VCaP (cell line): ENCODE results near the gene NTN1.
A peak's percentile ranks its signal among the peaks of the same experiment; 100 is the strongest.

ENCODE experiments used
- H3K27ac ChIP-seq: fragments of 450-650 bp; 2 replicates; pipeline ENCODE4 v1.5.1; 2017
- TF ChIP-seq, protein P1 (sequence below): fragments of 450-650 bp; conservative IDR thresholded peaks from 2 replicates; pipeline ENCODE4 v1.5.1; 2017; ENCODE audit warnings: mild to moderate bottlenecking, moderate library complexity

Gene NTN1

DNA sequence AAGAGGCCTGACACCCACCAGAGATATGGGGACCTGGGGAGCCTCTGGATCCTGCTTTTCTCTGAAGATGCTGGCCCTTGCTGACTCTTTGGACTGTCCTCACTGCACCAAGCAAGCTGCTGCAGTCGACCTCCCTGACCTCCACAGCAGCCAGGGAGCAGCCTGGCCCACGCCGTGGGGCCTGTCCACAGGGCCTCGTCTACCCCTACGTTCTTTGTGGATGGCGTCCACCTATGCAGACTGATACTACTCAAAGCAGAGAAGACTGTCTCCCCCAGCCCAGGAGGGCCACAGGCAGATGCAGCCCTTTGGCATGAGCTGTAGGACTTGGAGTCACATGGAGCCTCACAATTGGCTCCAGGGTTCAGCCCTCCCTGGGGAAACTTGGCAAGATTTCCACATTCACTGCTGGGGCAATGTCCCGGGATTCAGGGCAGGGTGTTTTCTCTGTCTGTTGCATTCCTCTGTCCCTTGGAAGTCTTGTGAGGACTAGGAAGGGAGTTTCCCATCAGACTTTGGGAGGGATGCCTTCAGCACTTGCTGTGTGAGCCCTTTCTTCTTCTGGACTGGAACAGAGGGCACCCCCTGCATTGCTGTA lies 152.2 kb downstream of the NTN1 start:
- no peak overlapping the region for H3K27ac ChIP-seq
- TF ChIP-seq, protein P1, sequence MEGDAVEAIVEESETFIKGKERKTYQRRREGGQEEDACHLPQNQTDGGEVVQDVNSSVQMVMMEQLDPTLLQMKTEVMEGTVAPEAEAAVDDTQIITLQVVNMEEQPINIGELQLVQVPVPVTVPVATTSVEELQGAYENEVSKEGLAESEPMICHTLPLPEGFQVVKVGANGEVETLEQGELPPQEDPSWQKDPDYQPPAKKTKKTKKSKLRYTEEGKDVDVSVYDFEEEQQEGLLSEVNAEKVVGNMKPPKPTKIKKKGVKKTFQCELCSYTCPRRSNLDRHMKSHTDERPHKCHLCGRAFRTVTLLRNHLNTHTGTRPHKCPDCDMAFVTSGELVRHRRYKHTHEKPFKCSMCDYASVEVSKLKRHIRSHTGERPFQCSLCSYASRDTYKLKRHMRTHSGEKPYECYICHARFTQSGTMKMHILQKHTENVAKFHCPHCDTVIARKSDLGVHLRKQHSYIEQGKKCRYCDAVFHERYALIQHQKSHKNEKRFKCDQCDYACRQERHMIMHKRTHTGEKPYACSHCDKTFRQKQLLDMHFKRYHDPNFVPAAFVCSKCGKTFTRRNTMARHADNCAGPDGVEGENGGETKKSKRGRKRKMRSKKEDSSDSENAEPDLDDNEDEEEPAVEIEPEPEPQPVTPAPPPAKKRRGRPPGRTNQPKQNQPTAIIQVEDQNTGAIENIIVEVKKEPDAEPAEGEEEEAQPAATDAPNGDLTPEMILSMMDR, result no peak

DNA sequence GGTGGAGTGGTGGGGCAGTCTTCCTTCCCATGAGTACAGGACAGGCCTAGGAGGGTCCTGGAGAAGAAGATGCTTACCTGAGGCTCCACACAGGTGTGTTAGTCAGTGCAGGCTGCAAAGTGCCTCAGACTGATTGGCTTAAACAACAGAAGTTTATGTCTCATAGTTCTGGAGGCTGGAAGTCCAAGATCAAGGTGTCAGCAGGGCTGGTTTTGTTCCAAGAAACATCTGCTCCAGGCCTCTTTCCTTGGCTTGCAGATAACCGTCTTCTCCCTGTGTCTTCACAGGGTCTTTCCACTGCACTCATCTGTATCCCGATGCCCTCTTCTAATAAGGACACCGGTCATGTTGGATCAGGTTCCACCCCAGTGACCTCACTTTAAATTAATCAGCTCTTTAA lies 153.0 kb downstream of the NTN1 start:
- TF ChIP-seq, protein P1, result no peak
- H3K27ac ChIP-seq, result no peak overlapping the region

- TF ChIP-seq, protein P1, result no peak
- no peak overlapping the region for H3K27ac ChIP-seq
Observed at GRCh38 chr17:9174779-9175574, 153.7 kb downstream of the NTN1 start.

DNA sequence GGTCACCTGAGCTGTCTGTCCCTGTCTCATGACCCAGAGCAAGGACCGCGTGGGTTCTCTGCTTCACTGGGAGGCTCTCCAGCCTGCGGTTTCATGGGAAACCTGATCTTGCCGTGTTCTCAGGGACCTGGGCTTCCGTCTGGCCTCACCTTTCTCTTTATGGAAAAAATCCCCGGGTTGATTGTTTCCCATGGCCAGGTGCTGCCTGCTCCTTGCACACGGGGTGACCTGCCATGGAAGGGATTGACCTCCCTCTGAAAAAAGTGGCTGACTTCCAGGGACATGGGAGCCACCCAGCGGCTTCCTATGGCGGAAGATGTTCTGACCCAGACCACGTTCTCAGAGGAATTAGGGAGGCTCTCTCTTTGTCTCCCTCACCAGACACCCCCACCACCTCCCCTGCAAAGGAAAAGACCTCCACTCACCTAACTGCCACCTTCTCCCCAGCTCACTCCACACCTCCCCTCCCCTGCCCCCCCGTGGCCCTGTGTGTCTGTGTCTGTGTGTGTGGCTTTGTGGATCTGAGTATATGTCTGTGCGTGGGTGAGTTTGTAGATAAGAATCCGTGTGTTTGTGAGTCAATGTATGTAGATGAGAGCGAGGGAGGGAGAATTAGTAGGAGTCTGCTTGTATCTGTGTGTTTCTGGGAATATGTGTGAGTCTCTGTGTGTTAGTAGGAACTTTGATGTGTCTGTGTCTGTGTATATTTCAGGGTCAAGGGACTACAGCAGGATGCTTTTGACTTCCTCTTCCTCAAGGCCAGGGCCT lies 154.6 kb downstream of the NTN1 start:
- H3K27ac ChIP-seq, result no peak overlapping the region
- TF ChIP-seq, protein P1, result no peak

DNA sequence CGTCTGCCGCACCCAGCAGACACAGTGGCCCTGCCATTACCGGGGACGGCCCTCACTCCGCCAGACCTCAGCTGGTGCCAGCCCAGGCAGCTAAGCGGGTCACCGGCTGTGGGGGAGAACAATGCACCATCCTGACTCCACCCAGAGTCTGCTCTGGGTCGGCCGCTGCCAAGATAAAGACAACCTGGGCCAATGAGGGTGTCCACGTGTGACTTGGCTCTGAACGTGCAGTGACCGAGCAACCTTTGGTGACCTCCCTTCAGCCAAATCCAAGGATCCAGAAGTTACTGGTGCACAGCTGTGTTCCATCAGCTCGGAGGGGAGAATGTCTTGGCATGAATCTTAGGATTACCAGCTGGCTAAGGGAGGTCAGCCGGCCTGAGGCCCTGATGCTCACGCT lies 155.9 kb downstream of the NTN1 start:
- TF ChIP-seq, protein P1, result no peak
- no peak overlapping the region for H3K27ac ChIP-seq

DNA sequence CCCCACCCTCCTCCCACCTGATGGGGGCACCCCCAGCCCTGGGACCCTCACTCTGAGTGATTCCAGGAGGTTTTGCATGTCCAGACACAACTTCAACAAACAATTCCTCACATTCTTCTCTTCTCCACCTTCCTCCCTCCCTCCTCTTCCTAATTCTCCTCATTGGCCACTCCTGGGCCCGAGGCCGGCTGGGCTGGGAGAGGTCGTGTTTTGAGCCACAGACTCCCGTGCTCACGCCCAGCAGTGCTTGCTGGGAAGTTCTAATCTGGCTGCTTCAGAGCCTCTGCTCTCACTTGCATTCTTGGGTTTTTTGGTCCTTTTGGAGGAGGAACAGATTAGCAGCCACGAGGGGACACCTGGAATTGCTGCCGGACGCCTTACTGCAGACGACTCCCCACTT lies 157.0 kb downstream of the NTN1 start:
- H3K27ac ChIP-seq, result no peak overlapping the region
- TF ChIP-seq, protein P1, result no peak

- TF ChIP-seq, protein P1, result peak; percentile 38
- no peak overlapping the region for H3K27ac ChIP-seq
Observed at GRCh38 chr17:9179602-9180001, 158.3 kb downstream of the NTN1 start.
